Dedifferentiated amniotic fluid mesenchymal stem cell (primary cell): Measurements from ENCODE around the gene ITPRIPL1.

ENCODE experiments used
- DNase-seq: peaks from one replicate; pipeline ENCODE4 v3.0.0-alpha.2; 2016; ENCODE audit errors: extremely low spot score

ITPRIPL1 gene

DNA sequence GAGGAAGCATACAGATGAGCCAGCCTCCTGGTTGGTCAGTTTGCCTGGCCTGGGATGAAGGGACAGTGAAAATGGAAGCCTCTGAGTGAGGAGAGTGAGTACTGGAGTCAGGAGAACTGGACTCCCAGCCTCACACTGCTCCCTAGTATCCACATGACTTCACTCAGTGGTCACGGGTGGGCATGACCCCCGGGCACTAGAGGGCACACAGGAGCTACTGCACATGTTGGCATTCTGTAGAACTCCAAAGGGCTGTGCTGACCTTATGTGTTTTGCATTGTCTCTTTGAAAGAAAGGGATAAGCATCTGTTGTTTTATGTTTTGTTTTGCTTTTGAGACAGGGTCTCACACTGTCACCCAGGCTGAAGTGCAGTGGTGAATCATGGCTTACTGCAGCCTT is 34.2 kb downstream of the ITPRIPL1 start:
- DNase-seq, result no peak

DNA sequence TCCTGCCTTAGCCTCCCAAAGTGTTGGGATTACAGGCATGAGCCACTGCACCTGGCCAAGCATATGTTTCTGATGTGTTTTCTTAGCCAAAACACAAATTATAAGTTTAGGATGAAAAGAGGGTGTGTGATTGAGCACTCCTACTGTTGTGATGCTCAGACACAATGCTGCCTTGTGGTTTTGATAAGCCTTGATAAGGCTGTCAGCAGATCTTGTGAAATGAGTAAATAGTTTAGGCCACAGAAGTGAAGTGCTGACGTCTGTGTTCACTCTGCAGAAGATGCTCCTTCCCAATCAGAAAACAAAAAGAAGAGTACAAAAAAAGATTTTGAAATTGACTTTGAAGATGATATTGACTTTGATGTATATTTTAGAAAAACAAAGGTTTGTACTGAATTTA is 34.7 kb downstream of the ITPRIPL1 start:
- no peak for DNase-seq

DNA sequence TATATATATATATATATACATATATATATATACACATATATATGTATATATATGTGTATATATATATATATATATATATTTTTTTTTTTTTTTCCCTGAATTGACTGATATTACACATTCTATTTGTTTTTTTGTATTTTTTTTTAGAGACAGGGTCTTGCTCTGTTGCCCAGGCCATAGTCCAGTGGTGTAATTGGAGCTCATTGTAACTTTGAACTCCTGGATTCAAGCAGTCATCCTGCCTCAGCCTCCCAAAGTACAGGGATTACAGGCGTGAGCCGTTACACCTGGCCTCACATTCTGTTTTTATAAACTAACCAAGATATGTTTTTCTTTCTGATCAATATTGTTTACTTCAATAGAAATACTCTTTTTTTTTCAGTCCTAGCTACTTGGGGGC is 36.6 kb downstream of the ITPRIPL1 start:
- DNase-seq, result no peak

DNA sequence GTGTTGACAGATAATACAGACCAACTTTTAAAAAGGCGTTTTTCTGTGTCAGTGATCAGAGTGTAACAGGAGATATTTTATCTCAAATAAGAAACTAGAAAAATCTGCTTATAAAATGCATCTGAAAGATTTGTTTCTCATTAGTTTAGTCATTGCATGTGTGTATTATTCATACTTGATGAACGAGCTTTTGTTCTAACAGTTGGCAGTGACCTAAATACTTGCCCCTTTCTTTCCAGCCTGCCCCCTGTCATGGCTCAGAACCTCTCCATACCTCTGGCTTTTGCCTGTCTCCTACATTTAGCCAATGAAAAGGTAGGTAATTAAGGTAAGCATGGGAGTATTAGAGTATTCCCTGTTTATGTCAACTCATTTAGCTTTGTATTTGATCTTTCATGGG is 44.1 kb downstream of the ITPRIPL1 start:
- no peak for DNase-seq

DNA sequence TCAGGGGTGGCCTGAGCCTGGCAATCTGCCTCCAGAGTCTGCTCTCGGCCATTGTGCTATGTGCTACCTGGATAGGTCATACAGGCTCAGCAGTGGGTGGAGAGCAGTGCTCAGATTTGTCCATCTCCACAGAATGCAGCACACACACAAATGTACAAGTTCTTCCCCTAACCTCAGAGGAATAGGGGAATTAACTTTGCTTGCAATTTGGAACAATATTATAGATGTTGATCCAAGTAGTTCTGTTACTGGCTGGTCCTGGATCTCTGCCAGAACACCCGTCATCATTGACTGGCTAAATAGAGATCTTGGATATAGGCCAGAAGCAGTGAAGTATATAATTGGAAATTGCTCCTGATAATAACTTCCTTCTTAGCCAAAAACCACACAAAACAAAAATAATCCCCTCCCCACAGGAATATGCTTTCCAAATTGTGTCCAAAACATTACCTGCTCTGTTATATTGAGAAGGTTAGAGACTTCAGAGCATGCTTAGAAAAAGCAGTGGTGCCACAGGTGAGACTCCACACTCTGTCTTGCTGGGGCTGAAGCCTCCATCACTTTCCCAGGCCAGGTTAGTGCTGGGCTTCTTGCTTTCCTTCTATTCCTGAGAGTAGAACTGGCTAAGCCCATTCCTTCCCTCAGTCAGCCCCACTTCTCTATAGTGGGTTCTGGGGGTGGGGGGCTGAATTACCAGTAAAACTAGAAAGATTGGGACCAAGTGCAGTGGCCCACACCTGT is 49.3 kb downstream of the ITPRIPL1 start:
- no peak for DNase-seq
